Renal cortical epithelial cell (primary cell): ENCODE measurements around the gene MUC4. TPM values are rescaled to one million over a fixed set of nuclear protein-coding genes. Genes with fewer than 3 reads are reported as not detected.
"Not testable (repeated sequence)": the region's sequence is repeated elsewhere in the genome, so short reads cannot be mapped to it uniquely, and the experiment has no call there.

ENCODE experiments used
- DNase-seq: peaks from one replicate; pipeline ENCODE4 v3.0.0-alpha.2; 2011; ENCODE audit warnings: low read depth
- total RNA-seq: library from RNA; depleted of rRNA; stranded (reverse); fragments of >200 nt; gene quantifications from 2 replicates; pipeline ENCODE4 v1.2.3, GENCODE V29; 2014

Gene MUC4
- total RNA-seq, 1 donor from 2014 or later = 0.05 TPM

DNA sequence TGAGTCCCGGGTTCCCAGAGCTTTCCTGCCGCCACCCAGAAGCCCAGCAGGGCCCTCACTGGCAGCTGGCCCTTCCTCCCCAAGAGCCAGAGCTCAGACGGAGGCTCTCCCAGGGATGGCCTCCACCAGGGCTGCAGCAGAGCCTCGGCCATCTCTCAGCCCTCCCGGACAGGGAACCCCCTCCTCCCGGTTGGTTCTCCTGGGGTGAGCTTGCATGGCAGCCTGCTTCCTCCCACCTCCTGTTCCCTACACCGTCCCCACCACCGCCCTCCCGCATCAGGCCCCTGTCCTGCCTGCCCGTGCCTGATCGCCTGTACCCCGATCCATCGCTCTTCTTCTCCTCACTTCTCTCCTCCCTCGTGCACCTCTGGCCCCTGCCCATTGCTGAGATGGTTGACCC lies 24.1 kb upstream of the MUC4 start:
- no peak for DNase-seq

DNA sequence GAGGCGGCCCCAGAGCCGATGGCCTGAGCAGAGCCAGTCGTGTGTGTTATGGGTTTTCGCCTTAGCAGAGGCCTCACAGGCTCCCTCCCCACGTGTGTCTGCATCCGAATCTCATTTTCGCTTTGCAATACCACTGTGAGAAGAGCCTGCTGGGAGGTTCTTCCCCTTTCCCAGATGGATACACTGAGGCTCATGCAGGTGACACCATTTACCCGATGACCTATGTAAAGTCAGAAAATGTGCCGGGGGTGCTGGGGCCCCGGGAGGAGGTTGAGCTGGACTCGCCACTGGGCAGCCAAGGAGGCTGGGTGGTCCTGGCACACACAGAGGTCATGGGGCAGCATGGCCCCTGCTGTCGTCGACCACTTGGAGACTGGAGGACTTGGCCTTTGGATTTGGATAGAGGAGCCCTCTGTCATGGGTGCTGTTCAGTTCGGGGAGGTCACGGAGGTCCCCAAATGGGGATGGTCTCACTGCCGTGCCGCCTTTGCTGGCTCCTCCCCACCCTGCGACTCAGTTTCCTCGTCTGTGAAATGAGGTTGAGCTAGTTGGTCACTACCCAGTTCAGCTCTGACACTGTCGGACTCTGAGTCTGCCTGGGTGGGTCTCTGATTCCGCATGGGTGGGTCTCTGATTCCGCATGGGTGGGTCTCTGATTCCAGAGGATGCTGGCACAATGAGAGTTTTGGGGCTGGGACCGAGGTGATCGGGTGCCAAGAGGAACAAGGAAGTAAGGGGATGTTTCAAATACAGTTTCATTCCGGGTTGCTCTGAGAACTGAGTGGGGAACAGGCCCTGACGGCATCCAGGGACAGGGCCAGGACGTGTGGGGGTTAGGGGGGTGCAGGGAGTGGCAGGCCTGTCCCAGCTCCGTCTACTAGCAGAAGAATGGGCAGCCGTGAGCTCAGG lies 23.2 kb upstream of the MUC4 start:
- DNase-seq = no peak

DNA sequence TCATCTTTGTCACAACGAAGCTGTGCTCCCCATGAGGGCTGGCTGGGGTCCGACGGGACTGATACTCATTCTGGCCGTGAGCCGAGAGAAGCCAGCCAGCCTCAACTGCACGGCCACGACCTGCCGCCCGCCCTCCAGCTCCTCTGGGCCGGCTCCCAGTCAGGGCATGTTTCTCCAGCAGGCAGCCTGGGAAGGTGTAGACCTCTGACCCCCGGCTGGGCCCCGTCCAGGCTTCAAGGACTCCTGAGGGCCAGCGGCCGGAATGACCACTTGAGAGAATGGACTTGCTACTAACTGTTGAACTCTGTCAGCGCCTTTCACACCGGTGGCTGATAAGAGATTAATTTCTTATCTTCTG lies 18.1 kb upstream of the MUC4 start:
- no peak for DNase-seq

DNA sequence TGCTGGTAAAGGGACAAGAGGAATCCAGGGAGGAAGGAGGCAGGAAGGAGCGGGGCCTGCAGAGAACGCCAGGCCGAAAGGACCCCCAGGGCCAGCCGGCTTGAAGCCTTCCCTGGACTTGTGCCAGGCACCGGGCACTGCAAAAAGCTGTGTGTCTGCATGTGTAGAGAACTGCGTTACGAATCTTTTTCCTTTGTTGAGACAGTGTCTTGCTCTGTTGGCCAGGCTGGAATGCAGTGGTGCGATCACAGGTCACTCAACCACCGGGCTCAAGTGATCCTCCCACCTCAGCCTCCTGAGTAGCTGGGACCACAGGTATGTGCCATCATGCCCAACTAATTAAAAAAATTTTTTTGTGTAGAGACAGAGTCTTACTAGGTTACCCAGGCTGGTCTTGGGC lies 17.0 kb upstream of the MUC4 start:
- DNase-seq = no peak

DNA sequence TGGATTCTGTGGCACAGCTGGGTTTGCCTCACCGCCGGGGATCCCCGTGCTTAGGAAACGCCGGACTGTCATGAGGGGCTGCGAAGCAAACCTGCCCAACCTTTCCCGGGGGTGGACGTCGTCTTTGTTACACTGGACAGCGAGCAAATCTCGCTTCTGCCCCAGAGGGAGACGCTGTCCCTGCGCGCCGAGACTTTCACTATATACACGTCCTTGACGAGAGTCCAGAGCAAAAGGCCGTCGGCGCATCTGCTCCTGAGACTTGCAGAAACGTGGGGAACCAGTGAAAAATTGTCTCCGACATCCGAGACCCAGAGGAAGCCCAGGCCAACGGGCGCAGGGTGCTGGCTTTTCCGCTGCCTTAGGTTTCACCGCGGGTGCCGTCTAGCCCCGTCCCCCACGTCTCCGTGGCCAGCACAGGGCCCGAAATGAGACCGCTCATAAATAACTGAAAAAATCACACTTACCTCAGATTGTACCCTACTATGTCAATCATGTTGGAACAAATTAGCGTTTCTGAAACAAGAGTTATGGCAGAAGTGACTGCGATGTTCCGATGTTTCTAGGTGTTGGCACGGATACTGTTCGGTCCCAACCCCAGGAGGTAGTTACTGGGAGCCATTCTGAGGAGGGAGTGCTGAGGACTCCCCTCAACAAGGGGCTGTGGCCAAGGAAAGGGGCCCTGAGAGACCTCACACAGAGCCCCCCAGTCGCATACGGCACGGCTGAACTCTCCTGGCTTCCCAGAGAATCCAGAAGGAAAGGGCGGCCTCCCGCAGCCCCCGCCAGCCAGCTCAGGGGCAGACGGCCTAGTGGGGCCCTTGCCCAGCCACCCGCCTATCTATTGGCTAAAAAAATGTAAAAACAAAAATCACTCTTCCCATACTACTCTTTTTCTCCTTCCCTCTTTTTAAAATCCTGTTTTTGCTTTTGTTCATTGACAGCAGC lies 14.4 kb upstream of the MUC4 start:
- no peak for DNase-seq

DNA sequence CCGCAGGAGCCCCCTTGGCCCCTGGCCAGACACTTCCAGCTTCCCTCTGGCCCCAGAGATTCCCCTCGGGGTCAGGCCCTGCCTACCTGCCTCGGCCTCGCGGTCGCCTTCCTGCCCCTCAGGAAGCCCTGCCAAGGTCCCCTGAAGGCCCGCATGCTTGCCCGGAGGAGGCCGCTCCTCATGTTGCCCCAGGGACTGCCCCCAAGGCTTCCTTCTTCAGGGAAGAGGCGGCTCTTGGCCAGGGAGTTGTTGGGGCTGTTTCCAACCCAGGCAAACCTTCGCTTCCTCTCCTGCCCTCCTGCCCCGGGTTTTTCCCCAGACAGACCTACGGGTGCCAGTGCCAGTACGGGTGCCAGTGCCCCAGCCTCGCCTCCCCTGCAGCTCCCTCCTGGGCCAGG lies 13.5 kb upstream of the MUC4 start:
- DNase-seq = no peak

DNA sequence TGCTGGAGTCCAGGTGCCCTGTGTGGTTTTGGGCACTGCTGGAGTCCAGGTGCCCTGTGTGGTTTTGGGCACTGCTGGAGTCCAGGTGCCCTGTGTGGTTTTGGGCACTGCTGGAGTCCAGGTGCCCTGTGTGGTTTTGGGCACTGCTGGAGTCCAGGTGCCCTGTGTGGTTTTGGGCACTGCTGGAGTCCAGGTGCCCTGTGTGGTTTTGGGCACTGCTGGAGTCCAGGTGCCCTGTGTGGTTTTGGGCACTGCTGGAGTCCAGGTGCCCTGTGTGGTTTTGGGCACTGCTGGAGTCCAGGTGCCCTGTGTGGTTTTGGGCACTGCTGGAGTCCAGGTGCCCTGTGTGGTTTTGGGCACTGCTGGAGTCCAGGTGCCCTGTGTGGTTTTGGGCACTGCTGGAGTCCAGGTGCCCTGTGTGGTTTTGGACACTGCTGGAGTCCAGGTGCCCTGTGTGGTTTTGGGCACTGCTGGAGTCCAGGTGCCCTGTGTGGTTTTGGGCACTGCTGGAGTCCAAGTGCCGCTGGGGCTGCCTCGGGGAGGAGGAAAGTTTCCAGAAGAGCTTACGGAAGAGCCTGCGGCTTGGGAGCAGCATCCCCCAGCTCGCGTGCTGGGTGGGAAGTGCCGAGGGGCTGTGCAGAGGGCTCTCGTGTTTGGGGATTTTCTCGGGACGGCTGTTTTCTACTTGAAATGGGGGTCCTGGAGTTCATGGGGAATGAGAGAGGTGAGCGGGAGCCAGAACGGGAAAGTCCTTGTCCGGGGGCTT lies 12.9 kb upstream of the MUC4 start:
- DNase-seq = not testable (repeated sequence)

DNA sequence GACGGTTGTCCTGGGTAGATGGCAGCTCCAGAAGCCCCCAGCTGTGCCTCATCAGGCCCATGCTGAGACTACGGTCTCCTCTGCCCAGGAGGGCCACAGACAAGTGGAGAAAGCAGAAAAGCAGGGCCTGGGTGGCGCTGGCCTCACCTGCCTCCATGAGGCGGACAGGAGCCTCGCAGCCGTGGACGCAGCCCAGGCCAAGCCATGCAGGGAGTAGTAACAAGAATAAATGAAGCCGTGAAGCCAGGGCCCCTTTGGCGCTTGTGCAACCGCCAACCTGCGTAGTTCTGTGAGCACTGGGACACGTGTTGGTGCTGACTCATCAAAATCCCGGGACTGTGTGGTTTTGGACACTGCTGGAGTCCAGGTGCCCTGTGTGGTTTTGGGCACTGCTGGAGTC lies 12.3 kb upstream of the MUC4 start:
- DNase-seq = peak; percentile 38

DNA sequence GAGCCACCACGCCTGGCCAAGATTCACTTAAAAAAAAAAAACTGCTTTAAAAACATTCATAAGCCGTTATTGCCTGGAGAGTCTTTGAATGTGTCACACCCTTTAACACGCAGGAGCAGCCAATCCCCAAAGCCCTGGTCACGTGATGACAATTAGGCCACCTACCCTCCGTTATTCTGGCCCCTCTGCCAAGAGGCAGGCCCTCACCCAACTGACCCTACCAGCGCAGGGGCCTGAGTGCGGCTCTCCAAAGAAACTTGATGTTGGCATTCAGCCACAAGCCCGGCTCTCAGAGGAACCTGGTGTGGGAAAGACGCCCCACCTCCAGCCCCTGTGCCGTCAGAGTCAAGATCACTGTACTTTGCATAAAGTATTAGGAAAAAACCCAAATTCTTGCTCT lies 11.6 kb upstream of the MUC4 start:
- DNase-seq = no peak

DNA sequence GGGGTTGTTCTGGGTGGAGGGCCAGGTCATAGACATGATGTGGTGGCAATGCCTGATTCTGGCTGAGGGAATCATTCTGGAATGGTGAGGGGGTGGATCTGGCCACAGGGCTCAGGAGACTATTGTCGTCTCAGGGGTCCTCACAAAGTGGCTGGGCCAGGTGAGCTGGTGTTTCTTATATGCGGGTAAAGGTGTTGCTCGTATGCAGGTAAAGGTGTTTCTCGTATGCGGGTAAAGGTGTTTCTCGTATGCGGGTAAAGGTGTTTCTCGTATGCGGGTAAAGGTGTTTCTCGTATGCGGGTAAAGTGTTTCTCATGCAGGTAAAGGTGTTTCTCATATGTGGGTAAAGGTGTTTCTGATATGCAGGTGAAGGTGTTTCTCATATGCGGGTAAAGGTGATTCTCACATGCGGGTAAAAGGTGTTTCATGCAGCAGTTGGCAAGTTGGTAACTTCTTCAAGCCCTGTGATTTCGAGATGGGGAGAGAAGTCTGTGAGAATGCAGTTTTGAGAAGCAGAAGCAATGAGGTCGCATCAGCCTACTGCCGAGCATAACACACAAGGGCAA lies 10.5 kb upstream of the MUC4 start:
- DNase-seq = no peak

DNA sequence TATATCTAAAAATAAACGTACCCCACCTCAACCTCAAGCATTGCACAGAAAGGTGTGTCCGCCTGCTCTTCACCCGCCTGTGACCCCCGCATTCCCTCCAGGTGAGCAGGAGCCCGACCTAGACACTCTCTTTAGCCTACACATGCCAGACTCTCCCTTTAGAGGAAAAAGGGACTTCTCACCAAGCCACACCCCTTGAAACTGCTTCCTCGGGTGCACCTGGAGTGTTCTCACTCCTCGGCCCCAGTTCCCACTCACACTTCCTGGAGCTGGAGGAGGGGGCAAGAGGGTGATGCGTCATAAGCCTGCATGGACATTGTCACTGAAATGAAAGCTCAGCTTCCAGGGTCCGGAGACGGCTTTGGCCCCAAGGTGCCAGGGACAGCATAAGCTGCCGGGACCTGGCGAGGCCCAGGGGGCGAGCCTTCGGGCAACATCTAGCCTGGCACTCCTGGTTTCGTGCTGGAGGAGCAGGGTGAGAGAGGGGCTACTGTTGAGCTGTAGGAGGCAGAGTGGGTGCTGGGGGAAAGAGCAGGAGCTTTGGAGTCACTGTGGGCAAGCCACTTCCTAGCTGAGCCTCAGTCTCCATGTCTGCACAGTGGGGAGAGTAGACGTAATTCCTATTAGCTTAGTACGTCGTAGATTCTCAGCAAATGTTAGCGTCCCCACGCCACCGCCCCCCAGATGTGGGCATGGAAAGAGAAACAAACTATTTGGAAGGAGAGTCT lies 9.8 kb upstream of the MUC4 start:
- peak; percentile 23 for DNase-seq

DNA sequence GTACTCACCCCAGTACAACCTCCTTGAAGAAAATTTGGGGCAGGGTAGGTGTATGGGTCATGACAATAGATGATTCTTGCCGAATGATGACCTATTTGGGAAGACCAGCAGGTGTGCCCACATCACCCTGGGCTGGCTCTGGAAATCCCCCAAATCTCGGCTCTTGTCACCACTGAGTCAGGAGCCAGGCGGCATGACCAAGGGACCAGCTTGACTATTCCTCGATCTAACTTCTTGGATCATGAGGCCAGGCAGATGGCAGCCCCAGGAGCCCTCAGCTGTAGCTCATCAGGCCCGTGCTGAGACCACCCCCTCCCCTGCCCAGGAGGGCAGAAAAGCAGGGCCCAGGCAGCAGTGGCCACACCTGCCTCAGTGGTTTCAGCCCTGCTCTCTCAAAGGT lies 9.2 kb upstream of the MUC4 start:
- no peak for DNase-seq

DNA sequence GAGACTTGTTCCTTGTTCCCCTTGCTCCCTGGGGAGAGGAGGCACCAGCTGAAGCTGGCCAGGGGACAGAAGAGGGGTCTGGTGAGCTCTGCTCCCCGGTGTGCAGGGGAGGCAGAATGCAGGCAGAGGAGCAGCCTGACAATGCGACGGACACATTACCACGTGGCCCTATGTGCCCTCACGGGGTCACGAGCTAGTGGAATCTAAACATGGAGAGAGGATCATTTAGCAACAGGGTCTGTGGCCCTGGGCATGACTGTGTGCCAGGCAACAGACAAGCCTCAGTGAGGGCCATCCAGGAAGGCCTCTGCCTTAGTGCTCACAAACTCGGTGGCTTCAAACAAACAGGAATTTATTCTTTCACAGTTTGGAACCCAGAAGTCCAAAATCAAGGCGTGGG lies 8.5 kb upstream of the MUC4 start:
- DNase-seq = no peak

DNA sequence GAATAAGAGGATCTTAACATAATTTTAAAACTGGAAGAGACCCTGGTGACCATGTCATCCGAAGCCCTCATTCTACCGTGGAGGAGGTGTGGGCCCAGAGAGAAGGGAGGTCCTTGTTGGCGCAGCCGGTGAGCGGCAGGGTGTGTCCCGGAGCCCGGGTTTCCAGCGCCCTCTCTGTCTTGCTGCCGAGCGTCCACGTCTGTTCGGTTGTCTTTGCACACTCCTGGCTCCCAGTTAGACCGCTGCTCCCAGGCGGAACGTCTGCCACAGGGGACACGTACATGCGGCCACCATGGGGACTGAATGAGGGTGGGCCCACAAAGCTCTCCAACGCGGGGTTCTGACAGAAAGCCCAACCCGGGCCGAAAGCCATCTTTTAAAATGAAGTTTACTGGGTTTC lies 6.6 kb upstream of the MUC4 start:
- no peak for DNase-seq

DNA sequence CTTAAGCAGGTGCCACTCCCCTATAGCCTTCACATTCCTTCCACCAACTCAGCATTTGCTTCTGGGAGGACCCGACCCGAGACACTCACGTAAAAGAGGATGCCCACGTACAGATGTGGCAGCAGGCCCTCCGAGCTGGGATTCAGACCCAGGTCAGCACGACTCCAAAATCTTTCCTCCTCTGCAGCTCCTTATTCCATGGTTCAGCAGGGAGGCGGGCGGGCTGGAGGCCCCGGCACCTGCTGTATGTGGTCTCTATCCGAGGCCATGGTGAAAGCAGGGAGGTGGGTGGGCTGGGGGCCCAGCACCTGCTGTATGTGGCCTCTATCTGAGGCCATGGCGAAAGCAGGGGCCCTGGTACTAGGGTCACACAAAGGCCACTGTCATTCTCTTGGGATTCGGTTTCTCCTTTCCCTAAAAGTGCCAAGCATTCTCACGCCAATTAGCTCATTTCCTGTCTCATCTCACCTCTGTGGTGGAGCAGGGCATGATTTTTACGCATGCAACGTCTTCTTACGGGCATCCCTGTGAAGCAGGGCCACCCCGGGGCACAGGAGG lies 5.9 kb upstream of the MUC4 start:
- no peak for DNase-seq

DNA sequence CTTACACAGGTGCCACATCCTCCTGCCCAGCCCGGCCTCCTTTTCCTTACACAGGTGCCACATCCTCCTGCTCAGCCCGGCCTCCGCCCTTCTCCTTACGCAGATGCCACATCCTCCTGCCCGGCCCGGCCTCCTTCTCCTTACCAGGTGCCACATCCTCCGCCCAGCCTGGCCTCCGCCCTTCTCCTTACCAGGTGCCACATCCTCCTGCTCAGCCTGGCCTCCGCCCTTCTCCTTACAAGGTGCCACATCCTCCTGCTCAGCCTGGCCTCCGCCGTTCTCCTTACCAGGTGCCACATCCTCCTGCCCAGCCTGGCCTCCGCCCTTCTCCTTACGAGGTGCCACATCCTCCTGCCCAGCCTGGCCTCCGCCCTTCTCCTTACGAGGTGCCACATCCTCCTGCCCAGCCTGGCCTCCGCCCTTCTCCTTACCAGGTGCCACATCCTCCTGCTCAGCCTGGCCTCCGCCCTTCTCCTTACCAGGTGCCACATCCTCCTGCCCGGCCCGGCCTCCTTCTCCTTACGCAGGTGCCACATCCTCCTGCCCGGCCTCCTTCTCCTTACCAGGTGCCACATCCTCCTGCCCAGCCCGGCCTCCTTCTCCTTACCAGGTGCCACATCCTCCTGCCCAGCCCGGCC lies 4.7 kb upstream of the MUC4 start:
- DNase-seq = not testable (repeated sequence)

DNA sequence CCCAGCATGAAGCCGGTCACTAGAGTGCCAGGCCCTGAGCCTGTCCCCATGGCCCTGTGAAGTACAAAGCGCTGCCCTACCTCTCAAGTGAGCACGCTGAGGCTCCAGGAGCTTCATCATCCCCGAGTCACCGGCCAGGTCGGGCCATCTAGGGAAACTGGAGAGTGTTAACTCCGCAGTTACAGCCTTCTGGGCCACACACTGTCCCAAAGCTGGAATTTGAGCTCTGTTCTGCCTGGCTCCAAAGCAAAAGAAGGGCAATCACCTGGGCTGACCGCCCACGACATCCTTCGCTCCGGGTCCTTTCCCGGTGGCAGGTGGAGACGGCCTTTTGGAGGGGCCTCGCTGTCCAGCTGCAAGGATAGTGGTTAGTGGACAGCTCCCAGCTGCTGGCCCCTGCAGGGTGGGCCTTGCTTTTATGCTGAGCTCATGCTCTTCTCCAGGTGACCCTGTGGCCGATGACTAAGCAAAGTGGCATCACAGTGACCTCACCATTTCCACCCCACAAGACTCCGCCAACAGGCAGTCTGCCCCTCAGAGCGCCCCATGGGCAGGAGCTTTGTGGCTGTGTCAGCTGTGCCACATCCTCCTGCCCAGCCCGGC lies 3.5 kb upstream of the MUC4 start:
- DNase-seq = peak; percentile 47

DNA sequence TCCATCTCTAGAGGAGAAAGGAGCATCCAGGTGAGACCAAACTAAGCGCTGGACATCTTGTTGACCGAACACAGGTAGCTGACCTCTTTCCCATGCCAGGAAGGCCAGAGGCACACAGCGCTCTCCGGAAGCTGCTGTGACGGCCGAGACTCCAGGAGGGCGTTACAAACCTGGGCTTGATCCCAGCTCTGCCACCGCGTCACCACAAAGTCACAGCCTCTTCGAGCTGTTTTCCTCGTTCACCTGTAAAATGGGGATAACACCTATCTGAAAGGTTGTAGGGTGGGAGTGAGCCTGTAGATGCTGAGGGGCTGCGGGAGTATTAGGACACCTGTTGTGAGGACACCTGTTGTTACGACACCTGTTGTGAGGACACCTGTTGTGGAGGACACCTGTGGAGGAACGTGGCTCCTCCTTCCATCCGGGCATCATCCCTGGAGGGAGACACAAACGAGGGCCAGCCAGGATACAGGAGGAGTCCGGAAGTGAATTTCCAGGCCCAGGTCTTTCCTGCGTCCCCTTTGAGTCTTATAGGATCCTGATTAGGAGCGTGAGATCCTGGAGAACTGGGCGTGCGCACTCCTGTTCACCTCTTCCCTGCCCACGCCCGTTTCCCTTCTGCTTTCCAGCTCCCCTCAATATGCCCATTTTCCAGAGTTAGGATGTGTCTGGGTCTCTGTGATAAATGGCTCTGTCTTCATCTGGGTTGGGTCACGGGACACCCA lies 2.3 kb upstream of the MUC4 start:
- DNase-seq = no peak

DNA sequence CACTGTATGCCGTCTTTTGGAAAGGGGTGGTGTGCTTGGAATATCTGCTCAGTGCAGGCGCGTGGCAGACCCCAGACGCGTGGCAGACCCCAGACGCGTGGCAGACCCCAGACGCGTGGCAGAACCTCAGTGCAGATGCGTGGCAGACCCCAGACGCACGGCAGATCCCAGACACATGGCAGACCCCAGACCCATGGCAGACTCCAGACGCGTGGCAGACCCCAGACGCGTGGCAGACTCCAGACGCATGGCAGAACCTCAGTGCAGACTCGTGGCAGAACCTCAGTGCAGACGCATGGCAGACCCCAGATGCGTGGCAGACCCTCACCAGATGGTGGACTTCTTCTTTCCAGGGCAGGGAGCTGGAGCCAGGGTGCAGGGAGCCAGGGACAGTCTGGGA lies 637 bp upstream of the MUC4 start:
- DNase-seq = no peak
